ENCODE data around the gene ATP1A1.

The ATP1A1 gene

DNA sequence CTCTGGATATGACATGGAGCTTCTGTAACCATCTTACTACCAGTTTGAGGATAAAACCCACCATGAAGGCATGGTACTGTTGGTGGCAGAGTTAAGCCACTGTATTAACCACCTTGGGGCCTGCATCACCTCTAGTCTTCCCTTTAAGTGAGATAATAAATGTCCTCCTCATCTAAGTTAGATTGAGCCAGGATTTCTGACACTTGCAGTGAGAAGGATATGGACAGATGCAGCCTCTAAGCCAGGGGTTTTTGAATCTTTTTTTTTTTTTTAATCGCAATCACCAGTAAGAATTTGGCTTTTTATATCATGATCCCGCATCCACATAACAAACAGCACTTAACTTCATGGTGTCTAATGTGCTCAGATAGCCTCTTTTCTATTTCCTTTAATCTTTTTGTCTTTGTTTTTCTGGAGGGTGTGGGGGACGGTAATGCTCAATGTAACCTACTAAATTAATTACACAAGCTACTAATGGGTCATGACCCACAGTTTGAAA, 42.2 kb downstream of the ATP1A1 start:
- DNase-seq (ENCODE audit: low read depth, low spot score): no peak

DNA sequence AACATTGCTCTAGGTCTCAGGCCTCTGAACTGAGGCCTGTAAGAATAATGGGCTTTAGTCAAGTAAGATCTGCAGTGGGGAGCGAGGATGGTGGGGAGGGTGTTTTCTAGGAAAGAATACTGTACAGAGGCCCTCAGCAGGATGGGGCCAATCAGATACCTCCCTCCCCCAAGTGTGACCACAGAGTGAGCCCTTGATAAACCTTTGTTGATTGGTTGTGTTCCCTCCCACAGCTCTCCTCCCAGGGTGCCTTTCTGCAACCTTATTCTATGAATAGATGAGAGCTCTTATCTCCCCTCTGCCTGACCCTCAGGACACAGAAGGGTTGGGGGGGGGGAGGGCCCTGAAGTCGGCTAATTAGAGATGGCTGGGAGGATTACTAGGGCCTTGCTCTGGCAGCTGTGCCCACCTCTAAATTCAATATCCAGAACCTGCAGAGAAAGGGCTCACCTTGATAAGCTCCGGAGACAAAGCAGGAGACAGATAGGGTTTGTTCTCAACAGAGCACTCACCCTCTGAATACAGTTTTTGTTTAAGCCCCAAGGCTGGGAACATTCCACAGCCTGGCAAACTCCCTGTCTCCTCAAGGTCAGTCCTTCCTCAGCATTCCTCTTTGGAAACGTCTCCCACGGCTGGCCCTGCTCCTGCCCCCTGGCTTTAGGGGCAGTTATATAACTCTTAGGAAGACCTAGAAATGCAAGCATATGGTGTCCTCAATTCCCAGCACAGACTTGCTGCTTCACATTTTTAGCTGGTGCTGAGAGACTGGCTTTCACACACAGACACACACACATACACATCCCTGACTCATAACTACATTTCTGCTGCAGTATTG, 42.9 kb downstream of the ATP1A1 start:
- no peak for DNase-seq (ENCODE audit: low read depth, low spot score)

DNA sequence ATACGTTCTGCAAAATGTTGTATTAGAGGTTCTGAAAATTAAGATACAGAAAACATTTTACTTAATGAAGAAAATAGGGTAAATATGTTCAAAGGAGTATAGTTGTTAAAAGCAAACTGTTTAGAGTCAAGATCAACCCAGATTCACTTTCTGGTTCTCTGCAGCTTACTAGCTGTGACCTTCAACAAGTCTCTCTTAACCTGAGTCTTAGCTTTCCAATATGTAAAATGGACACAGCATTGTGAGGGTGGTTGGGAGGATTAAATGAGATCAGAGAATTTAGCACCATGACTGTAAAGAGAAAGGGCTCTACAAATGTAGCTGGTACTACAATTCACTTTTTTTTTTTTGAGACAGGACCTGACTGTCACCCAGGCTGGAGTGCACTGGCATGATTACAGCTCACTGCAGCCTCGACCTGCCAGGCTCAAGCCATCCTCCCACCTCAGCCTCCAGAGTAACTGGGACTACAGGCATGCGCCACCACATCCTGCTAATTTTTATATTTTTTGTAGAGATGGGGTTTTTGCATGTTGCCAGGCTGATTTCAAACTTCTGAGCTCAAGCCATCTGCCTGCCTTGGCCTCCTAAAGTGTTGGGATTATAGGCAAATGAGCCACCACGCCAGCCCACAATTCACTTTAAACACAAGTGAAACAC, 43.9 kb downstream of the ATP1A1 start:
- no peak for DNase-seq (ENCODE audit: low read depth, low spot score)

- no peak for DNase-seq (ENCODE audit: low read depth, low spot score)
Observed at GRCh38 chr1:116417678-116418077, 44.6 kb downstream of the ATP1A1 start.

DNA sequence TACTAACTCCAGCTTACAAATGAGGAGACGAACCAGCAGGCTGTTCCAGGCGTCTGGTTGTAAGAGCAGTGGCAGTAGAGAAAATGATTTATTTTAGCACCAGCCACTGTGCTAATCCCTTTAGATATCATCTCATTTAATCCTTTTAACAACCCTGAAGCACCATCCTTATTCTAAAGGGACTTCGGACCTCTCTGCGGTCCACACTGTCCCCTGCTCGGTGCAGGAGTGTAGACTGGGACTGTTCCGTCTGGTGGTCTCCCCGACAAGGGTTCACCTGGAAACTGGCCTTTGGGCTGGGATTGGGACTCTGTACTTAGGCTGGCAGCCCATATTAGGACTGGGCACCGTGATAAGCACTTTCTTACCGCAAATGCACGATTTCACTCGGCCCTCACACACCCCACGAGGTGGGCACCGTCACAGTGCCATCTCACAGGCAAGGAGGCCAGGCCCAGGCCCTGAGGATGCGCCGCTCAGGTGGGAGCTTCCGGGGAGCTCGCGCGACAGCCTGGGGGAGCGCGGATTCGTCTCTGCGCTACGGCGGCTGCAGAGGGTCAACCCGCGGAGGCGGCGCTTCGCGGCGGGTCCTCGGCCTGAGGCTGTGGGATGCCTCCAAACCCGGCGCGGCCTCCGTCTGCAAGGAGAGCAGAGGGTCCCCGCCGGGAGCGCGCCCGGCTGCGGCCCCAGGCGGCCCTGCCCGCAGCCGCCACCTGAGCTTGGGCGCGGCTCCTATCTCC, 45.2 kb downstream of the ATP1A1 start:
- DNase-seq (ENCODE audit: low read depth, low spot score): peak; percentile 45

- no peak for DNase-seq (ENCODE audit: low read depth, low spot score)
Observed at GRCh38 chr1:116420417-116421200, 47.6 kb downstream of the ATP1A1 start.

- no peak for DNase-seq (ENCODE audit: low read depth, low spot score)
Observed at GRCh38 chr1:116424438-116424837, 51.4 kb downstream of the ATP1A1 start.

GRCh38 chr1:116424863-116425262, 51.8 kb downstream of the ATP1A1 start:
- no peak for DNase-seq (ENCODE audit: low read depth, low spot score)

- DNase-seq (ENCODE audit: low read depth, low spot score): no peak
Observed at GRCh38 chr1:116425987-116426386, 52.9 kb downstream of the ATP1A1 start.

- no peak for DNase-seq (ENCODE audit: low read depth, low spot score)
Observed at GRCh38 chr1:116426401-116426800, 53.4 kb downstream of the ATP1A1 start.

DNA sequence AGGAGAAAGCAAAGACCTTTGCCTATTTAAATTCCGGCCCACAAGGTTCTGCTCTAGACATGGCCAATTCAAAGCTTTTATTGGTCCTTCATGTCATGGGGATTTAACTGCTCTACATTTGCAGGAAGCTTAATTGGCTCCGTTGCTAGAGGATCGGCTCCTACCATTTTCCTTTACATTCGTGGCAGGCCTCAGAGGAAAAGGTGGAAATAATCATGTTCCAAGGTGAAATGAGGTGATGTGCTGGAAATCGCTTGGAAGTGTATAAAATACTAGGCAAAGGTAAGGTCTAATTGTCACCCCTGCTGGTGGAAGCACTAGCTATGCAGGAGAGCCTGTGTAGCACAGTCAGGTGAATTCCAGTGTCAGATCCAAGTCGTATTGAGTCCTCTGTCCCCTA, 55.5 kb downstream of the ATP1A1 start:
- DNase-seq (ENCODE audit: low read depth, low spot score): no peak

- DNase-seq (ENCODE audit: low read depth, low spot score): no peak
Observed at GRCh38 chr1:116429821-116430374, 56.9 kb downstream of the ATP1A1 start.

DNA sequence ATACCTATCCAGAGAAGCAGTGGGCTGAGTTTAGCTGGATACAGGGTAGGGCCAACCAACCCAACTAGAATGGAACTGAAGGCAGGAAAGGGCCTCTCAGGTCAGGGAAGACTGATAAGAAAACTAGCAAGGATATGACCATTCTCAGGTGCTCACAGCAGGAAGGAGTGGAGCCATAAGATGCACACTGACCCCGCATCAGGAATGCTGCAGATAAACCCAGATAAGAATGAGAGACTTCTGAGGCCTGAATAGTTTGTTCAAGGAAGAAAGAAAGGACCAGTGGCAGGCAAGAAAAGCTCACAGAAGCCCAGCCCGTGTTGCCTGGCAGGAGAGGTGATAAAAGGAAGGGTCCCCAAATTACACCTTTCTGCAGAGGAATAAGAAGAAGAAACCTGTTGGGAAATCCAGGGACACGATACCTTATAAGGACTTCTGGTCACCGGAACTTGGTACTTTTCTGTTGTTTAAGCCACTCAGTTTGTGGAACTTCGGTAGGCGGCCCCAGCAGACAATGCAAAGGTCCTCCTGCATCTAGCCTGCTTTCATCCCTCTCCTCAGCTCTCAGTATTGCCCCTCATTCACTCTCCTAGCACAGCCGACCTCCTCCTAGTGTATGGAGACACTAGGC, 58.9 kb downstream of the ATP1A1 start:
- no peak for DNase-seq (ENCODE audit: low read depth, low spot score)

- DNase-seq (ENCODE audit: low read depth, low spot score): no peak
Observed at GRCh38 chr1:116432655-116433265, 59.7 kb downstream of the ATP1A1 start.

DNA sequence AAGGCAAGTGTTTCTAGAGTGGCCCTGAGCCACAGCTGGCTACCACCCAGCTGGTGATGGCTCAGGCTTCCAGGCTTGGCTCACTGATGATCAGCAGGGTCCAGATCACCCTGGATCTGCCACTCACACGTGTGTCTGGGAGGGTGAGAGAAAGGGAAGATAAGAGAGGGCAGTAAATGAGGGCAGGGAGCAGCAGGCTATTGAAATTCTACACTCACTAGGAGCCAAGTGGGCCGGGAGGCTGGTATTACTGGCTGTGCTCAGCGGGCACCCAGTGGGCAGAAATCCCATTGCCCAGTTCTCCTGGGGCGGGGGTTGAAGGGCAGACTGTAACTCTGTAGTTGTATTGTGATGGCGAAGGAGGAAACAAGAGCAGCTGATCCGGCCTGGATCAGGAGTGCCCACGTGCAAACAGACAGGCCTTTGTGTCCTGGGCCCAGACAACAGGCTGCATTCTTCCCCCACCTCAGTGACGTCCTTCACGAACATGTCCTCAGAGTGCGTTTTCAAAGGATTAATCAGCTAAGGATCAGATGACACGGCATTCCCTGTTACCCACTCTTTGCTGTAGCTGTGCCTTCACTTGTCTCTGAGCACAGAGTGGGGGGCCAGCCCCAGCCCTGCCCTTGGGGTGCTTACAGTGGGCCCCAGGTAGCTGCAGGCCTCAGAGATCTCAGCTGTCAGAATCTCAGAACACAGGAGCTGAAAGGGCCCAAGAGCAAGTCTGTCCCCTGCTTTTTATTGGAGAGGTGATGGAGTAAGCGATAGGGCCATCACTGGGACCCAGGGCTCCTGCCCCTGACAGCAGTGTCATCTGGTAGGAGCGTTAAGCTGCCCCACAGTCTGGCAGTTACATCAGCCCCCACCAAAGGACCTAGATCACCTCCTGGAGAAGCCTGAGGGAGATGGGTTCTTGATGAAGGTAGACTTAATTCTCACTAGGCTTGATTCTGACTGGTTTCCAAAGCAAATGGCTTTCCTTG, 60.5 kb downstream of the ATP1A1 start:
- DNase-seq (ENCODE audit: low read depth, low spot score): no peak

DNA sequence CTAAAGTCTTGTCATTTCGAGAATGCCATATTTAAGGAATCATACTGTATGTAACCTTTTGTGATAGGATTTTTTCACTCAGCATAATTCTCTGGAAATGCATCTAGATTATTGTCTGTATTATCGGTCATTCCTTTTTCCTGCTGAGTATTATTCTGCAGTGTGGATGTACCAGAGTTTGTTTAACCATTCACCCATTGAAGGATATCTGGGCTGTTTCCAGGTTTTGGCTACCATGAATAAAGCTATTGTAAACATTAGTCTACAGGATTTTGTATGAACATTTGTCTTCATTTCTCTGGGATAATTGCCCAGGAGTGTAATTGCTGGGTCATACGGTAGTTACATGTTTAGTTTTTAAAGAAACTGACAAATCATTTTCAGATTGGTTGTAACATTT, 61.8 kb downstream of the ATP1A1 start:
- no peak for DNase-seq (ENCODE audit: low read depth, low spot score)

DNA sequence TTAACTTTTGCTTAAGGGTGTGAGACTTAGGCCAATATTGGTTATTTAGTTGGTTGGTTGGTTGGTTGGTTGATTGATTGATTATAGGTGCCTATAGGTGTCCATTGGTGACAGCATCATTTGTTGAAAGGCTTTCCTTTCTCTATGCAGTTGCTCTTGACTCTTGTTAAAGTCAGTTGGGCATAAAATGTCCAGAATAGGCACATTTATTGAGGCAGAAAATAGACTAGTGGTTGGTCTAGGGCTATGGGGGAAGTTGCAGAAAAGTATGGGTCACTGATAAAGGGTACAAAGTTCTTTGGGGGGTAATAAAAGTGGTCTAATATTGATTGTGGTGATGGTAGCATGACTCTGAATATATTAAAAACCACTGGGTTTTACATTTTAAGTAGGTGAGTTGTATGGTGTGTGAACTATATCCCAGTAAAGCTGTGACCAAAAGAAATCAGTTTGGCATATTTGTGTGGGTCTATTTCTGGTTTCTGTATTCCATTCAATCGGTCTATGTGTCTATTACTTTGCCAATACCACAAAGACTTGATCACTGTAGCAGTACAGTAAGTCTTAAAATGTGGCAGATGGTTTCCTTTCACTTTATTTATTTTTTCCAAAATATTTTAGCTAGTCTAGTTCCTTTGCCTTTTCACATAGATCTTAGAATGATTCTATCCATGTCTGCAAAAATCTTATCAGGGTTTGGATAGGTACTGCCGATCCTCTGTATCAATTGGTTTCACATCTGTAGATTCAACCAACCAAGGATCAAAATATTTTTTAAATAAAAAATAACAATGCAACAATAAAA, 63.0 kb downstream of the ATP1A1 start:
- DNase-seq (ENCODE audit: low read depth, low spot score): no peak

- DNase-seq (ENCODE audit: low read depth, low spot score): no peak
Observed at GRCh38 chr1:116436611-116436970, 63.5 kb downstream of the ATP1A1 start.

All from iPS DF 19.7 (cell line).